ENCODE data around the gene GRID2.

Gene GRID2

GRCh38 chr4:93756101-93756500, 1452.3 kb downstream of the GRID2 start:
- no peak for DNase-seq (ENCODE audit: low spot score)

GRCh38 chr4:93759506-93759905, 1455.7 kb downstream of the GRID2 start:
- no peak for DNase-seq (ENCODE audit: low spot score)

DNA sequence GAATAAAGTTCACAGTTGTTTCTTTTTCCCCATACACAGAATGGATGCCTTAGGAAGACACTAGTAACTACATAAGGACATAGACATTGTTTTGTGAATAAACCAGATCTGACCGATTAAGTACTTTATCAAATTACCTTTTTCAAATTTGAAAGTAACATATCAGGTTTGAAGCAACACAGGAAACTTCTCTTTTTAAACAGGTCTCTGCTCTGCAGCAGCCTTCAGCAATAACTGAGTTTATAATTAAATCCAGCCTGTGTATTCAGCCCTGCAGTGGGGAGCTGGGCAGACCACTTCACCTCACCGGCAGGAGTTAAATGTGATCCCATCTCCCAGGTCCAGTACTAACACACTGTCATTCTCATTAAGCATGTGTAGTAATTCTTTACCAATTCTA, 1456.5 kb downstream of the GRID2 start:
- DNase-seq (ENCODE audit: low spot score), result no peak

GRCh38 chr4:93761286-93761685, 1457.5 kb downstream of the GRID2 start:
- DNase-seq (ENCODE audit: low spot score), result no peak

GRCh38 chr4:93764639-93765246, 1461.0 kb downstream of the GRID2 start:
- peak; percentile 54 for DNase-seq (ENCODE audit: low spot score)

DNA sequence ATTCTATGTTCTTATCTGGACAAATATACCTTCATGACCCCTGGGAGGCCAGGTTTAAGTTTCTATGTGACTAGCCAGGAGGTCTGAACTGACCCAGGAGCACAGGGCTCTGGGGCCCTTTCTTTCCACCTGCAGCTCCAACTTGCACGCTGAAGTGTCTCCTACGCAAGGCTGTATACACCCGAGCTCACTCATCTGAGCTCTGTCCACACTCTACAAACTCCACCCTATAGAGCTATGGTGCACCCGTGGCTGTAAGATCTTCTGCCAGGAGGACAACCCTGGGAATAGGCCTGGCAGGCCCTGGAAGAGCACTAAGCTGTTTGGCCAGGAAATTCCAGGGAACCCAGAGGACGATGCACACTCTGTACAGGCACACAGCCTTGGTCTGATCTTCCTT, 1464.2 kb downstream of the GRID2 start:
- DNase-seq (ENCODE audit: low spot score), result no peak

DNA sequence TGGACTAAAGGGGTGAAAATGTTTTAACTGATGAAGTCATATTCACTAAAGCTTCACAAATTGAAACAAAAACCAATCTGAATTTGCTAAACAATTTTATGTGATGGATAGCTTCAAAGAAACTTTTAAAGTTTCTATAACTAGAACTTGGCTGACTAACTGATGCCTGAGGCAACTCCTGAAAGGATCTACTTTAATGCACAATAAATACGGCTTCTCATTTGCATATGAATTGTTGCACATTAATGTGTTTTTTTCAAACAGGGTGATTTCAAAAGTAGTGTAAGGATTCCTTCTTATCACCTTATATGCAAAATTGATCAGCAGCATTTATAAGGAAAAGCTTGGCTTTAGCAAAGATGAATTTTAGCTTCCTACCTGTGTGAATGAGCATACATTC, 1466.4 kb downstream of the GRID2 start:
- DNase-seq (ENCODE audit: low spot score), result no peak

- no peak for DNase-seq (ENCODE audit: low spot score)
Observed at GRCh38 chr4:93771640-93772411, 1468.1 kb downstream of the GRID2 start.

DNA sequence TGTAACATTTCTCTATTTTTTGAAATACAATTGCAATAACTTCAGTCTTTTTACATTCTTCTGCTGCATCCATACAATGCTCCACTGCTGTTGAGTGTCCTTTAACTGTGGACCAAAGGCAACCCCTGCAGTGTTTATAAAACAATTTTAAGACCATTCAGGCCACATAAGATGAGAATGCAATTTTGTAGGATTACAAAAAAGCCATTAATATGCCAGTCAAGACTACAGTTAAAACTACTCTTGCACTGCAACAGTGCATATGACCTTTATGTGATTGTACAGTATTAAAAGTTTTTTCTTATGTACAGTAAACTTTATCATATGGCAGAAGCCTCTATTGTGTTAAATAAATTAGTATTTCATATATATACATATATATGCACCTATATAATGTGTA, 1469.1 kb downstream of the GRID2 start:
- no peak for DNase-seq (ENCODE audit: low spot score)

- DNase-seq (ENCODE audit: low spot score), result no peak
Observed at GRCh38 chr4:93775551-93775950, 1471.8 kb downstream of the GRID2 start.

DNA sequence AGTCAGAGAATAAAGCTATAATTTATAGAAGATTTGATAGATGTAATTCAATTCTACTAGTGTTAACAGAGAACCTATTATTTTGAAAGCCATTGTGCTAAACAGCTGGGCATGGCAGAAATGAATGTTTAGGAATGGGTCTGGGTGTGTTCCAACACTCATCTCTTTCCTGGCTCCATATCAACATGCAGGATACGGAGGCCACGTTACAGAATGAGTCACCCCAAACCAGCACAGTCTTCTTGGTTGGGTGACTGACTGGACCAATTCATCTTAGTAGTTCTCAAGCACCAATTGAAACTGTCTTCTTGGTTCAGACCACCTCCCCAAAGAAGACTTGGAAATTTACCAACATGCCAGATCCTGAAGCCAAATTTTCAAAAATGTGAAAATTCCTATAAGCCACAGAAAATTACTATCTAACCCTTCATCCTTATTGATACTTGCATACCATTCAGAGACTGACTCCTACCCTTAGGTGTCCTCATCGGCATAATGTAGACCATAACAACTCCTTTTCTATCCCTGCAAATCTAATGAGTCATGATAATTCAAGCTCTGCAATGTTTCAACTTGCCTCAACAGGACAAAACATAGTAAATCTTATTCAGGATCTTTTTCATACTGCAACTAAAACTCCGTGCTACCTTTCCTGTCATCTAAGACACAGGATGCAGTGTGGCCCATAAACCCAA, 1472.8 kb downstream of the GRID2 start:
- DNase-seq (ENCODE audit: low spot score), result no peak

DNA sequence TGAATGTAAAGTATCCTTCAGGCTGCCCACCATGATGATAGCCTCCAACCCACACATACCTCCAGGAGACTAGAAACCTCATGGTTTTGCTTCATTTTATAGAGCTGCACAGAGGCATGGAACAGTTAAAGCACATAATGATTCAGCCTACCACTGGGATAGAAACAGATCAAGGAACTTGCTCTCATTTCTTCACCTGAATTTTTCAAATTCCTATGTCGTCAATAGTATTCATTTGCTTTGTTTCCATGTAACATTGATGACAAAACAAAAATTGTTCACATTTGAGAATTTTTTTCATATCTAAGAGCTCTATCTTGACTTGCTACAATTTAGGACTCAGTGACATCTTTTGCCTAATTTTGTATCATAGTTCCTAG, 1473.3 kb downstream of the GRID2 start:
- DNase-seq (ENCODE audit: low spot score), result no peak

- no peak for DNase-seq (ENCODE audit: low spot score)
Observed at GRCh38 chr4:93779228-93779627, 1475.5 kb downstream of the GRID2 start.

DNA sequence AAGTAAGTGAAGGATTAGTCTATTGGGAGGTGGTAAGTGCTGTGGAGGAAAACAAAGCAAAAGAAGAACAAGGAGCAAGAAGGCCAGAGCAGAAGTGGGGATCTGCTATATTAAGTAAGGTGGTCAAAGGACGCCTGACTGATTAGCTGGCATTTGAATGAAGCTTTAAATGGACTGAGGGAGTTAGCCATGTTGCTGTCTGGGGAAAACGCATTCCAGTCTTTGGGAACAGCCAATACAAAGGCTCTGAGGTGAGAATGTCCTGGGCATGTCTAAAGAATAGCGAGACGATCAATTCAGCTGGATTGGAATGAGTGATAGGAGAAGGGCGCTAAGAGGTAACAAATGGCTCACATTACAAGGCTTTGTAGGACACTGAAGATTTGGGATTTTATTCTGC, 1476.3 kb downstream of the GRID2 start:
- no peak for DNase-seq (ENCODE audit: low spot score)

DNA sequence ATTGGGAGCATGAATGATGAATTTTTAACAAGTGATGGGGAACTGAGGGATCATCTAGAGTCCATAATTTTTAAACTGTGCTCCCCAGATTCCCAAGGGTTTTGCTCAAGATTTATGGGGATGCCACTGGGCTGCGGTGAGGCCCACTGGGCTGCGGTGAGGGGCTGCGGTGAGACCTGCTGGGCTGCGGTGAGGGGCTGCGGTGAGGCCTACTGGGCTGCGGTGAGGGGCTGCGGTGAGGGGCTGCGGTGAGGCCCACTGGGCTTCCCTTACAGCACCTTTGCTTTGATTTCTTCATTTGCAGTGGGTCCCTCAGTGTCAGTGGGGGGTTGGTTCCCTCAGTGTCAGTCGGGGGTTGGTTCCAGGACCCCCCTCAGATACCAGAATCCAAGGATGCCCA, 1477.4 kb downstream of the GRID2 start:
- DNase-seq (ENCODE audit: low spot score), result no peak

DNA sequence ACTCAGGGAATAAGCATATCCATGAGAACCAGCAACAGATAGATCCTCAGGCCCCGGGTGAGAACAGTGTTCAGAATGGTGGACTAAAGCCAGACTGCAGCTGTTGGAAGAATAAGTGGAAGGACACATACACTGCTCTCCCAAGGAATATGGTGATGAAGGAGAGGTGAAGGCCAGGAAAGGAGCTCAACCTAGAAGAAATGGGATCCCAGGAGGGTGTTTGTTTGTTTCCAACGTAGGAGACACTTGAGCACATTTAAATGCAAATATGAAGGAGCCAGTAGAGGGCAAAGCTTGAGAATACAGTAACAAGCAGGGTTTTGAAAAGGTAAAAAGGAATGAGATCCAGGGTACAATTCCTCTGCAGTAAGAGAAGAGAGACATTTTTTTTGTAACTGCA, 1482.4 kb downstream of the GRID2 start:
- no peak for DNase-seq (ENCODE audit: low spot score)

DNA sequence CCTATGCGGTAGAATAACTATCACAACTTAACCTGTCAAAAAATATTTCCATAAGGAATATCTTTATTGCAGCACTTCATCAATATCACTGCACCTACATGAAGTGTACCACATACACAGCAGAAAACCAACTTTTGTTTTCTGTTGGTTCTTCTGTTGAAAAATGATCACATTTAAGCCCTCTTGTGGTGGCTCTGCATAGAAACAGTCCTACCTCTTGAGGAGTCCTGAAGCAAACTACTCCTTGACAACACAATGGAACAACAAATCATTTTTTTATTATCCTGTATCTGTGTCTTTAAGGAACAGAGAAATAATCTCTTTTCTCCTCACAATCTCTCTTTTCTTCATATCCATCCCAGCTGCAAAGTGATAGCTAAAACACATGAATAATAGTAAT, 1484.9 kb downstream of the GRID2 start:
- peak; percentile 37 for DNase-seq (ENCODE audit: low spot score)

DNA sequence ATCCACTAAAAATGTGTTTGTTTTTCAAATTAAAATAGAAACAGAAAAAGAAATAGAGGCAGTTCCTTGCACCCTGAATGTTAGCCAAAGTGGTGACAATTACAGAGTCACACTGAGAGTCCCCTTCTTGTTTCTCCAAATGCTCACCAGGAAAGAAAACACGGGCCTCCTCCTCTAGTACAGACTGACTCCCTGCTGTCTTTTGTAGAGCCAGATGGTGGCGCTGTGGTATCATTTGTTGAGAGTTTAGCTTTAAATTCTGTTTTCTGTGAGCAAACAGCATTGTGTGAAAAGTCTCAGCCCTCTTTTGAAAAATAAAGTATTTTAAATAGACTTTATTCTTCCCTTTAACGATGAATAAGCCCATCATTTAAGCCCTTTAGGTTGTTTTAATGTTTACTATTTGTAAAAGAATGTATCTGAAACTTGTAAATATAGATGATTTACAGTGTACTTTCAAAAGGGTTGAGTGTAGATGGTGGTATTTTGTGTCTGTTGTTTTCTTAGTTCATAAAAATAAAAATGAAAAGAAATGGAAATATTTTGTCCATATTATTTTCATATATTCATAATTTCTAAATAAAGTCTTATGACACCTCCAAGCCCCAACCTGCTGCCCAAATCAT, 1487.9 kb downstream of the GRID2 start:
- DNase-seq (ENCODE audit: low spot score), result peak; percentile 67

DNA sequence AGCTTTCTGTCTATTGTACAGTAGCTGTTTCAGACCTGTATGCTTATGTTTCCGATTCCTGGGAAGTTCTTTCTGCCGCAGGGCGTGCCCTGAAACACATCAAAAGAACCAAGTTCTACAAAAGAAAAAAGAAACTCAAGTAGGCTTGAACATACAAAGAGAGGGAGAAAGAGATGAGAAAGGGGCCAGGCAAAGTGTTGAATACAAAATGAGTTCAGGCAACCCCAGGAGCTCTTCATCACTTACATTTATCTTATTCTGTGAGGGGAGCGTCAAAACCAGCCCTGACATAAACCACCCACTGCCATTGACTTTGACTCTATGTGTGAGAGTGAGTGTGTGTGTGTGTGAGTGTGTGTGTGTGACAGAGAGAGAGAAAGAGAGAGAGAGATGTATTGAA, 1498.3 kb downstream of the GRID2 start:
- DNase-seq (ENCODE audit: low spot score), result no peak

GRCh38 chr4:93809773-93810172, 1506.0 kb downstream of the GRID2 start:
- DNase-seq (ENCODE audit: low spot score), result no peak

- DNase-seq (ENCODE audit: low spot score), result no peak
Observed at GRCh38 chr4:93810340-93810992, 1506.7 kb downstream of the GRID2 start.

DNA sequence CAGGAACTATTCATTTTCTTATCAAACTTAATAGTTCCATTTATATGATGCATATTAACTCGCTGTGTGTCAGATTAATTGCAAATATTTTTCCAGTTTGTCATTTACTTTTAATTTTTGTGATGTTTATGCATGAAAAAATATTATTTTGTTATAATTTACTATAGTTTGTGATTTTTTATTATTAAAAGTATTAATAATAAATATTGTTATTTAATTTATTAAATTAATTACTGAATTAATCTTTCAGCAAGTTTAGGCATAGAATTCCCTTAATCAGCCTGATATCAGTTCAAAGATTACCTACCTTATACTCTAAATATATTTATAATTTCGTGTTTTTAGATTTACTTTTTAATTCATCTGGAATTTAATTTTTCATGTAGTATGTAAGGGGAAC, 1509.3 kb downstream of the GRID2 start:
- DNase-seq (ENCODE audit: low spot score), result no peak
